HG03175 (cell line): ENCODE measurements around the gene MAGI1.

Experiments
- ATAC-seq: cut with Tn5 transposase; IDR thresholded peaks from one replicate; pipeline ENCODE4 v1.9.1; 2021; ENCODE audit warnings: mild to moderate bottlenecking, moderate library complexity; ENCODE audit not compliant: unreplicated experiment

Gene MAGI1

DNA sequence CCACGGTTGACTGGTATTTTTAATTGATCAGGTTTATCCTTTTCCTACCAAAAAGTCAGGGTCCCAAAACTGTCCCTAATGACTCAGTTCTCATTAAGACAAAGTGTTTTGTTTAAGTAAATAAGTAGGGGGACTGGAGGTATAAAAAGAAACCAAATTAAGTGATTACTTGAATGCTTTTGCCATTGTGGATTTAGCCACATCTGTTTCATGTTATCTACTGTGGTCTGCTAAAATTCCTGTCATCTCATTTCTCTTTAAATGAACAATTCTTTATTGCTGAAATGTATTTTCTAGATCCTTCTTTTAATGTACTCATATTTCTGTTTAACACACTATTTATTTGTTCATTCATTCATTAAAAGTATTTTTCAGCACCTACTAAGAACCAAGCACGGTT lies 725.1 kb downstream of the MAGI1 start:
- ATAC-seq = no peak

- no peak for ATAC-seq
Measured at GRCh38 chr3:65305836-65306235, 732.9 kb downstream of the MAGI1 start.
